ENCODE data around the gene LAMA5.
A peak's percentile ranks its signal among the peaks of the same experiment; 100 is the strongest.

Gene LAMA5

DNA sequence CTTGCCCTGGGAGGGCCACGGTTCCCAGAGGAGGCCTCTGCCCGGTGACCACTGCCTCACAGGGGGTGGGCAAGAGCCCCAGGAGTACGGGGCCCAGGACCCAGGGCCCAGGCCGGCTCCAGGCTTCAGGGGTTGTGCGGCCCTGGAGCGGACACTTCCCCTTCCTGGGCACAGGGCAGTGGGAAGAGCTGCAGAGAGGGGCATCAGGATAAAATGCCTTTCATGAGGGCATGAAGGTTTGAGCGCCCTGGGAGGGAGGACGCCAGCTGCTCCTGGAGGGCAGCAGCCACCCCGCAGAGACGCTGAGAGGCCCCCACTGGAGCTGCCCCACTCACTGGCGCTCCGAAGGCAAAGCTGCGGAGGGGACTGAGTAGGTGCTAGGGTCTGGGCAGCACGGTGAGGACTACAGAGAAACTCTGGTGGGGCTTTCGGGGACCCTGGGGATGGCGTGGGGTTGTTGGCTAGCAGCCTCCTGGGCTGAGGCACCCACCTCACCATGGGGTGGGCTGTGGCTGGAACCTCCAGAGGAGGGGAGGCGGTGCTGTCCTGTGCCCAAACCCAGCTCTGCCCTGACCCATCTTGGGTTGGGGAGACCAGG, 10.4 kb downstream of the LAMA5 start:
- DNase-seq: no peak

DNA sequence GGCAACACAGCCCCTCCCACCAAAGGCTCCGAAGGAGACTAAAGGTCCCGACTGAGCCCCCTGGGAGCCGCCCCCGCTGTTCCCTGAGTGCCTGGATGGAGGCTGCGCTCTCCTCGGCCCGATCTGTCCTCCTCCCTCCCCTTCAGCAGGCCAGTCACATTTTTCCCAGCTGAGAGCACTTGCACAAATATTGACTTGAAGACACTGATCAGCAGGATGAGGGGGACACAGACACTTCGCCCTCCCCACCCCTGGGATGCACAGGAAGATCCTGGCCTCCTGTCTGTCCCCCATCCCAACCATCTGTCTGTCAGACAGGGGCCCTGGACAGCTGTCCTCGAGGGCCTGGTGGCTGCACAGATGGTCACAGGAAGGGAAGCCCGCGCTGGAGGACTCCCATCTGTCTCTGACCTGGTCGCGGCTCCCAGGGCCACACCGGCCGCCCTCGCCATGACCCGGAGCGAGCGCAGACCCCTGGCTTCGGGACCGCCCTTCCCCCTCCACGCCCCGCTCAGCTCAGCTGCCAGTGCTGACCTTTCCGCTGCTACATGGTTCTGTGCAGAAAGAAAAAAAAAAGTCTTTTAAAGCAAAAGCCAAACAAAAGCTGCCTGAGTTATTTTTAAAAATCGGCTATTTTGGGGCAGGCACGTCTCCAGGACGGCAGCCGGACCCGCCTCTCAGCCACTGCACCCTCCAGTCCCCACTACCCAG, 11.1 kb downstream of the LAMA5 start:
- no peak for DNase-seq

DNA sequence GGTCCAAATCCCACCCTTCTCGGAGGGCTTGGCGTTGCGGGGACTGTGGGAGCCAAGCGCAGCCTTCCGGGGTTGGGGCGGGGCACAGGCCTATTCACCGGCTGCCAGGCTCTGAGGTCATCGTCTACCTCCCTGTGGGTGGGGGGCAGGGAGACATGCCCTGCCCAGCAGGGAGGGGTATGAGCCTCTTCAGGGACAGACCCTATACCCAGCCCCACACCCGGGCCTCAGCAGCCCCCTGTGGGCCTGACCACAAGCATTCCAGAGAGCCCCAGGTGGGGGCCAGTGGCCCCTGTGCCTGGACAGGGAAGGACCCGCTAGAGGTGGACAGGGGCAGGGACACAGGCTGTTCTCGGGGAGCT, 11.6 kb downstream of the LAMA5 start:
- peak; percentile 32 for DNase-seq

DNA sequence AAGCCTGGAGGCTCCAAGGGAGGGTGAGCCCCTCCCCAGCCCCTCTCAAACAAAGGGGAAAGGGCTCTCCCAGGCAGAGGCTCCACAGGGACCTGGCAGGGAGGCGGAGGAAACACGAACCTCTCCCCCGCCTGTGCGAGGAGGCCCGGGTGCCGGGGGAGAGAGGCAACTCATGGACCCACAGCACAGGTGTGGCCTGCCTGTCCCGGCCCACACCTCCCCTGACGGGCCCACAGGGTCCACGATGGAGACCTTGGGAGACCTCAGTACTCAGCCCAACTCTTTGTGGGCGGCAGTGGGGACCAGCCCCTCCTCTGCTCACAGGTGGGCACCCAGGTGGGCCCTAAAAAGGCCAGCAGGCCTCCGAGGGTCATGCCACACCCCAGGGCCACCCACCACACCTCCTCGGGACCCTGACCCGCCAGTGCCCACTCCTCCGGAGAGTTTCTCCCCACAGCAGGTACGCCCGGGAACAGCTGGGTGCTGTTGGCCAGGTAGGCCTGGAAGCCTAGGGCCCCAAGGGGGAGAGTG, 12.2 kb downstream of the LAMA5 start:
- DNase-seq: no peak

DNA sequence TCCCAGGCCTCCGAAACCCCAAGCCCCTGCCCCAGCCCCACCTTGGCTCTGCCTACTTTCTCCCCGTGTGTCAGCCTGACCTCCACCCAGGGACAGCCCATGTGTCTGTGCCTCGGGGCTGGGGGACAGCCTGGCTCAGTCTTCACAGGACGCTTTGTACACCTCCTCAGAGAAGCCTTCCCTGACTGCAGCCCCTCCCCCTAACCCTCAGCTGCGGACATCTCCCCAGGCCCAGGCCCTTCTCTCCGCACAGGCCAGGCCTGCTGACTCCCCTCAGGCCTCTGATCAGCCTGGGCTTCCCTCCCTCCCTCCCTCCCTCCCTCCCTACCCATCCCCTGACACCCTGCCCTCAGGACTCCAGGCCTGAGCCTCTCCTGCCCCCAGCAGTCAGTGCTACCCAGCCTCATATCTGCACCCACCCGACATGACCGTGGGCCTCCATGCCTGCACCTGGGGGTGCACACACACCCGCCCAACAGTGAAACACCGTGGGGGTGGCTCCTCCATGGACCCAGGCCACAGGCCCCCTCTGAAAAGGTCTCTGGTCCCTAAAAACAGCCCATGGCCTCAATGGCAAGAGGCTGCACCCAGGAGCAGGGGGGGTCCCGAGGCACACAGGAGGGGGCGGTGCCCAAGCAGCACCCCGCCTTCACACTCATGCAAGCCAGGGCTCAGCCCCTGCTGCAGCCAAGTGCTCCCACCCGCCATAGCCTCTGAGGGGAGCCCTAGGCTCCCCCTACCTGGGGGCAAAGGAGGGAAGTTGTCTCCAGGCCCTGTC, 12.9 kb downstream of the LAMA5 start:
- DNase-seq: no peak

DNA sequence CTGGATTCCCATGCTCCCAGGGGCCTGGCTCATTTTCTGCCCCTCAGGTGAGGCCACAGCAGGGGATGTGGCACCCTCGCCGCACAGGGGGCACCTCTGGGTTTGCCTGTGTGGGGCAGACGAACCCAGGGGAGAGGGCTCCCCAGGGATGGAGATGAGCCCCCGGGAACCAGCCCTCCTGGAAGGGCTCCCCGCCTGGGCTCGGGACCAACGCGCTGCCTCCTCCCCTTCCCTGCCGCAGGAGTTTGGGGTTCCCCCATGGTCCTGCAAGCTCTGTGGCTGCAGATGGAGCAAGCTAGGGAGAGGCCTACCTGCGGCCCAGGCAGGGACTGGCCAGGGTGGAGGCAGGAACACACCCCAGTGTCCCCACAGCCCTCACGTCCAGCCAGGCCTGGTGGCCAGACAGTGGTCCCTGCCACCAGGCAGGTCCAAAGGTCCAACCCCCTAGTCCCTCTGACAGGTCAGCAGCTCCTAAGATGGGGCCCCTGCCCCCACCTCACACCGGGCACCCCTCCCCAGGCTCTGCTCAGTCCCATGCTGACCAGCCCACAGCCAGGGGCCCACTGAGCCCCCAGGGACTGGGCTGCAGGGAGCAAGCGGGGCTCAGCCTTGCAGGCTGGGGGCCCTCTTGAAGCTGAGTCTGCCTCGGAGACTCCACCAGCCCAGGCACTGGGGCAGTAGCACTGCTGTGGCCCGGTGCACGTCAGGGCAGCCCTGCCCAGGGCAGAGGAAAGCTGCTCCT, 13.7 kb downstream of the LAMA5 start:
- DNase-seq: no peak

DNA sequence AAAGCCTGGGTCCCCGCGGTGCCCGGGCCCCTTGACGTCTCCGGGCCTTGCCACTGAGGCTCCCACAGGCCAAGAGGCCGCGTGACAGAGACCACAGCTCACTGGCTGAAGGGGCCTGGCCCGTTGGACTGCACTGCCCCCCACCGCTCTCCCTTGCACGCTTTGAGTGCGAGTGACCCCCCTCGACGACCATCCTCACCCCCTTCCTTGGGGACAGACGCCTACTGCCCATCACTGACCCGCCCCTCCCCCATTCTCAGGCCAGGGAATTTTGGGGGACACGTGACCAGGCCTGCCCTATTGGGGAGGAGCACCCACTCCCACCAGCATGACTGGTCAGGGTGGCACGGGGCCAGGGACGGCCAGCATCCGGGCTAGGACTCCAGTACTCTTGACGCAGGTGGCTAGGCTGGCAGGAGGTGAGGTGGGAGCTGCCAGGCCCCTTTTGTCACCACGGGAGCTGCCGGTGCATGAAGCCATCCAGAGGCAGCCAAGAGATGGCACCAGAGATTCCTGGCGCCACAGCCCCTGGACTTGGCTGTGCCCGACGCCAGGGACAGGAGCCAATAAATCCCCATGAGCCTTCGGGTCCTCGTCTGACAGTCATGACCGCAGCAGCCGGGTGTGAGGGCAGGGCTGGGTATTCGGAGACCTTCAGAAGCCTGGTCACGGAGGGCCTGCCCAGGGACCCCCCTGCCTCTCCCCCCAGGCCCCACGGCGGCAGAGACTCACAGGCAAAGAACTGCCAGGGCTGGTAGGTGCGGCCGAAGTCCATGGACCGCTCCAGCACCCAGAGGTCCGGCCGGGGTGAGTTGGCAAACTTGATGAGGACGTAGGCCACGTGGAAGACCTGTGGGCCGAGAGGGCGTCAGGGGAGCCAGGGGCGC, 14.5 kb downstream of the LAMA5 start:
- DNase-seq: no peak

DNA sequence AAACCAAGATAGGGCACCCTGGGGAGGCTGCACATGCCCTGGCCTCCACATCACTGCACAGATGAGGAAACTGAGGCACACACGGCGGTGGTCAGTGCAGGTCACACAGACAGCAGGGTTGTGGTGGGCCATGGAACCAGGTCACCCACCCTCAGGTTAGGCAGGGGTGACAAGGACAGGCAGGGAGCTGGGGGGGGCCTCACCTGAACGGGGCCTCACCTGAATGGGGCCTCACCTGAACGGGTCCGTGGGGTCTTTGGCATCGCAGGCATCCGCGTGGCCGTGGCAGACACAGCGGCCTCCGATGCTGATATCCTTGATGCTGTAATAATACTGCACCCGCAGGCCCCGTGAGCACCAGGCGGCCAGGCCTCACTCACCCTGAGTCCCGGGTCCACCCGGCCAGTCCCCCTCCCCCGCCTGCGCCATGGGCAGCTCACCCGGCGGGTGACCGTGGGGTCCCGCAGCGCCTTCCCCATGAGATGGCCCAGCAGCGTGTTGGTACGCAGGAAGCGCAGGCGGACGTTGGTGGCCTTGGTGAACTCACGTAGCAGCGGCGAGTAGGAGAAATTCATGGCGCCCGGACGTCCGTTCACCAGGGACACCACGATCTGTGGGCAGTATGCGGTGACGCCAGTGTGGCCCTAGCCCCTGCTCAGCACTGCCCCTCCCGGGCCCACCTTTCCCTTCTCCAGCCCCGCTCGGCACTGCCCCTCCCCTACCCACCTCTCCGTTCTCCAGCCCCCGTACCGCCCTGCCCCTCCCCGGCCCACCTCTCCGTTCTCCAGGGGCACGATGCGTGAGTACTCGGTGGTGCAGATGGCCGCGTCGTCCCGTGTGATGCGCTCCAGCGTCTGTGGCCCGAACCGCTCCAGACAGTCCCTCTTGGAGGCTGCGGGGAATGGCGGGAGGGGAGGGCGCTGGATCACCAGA, 15.4 kb downstream of the LAMA5 start:
- DNase-seq: no peak

DNA sequence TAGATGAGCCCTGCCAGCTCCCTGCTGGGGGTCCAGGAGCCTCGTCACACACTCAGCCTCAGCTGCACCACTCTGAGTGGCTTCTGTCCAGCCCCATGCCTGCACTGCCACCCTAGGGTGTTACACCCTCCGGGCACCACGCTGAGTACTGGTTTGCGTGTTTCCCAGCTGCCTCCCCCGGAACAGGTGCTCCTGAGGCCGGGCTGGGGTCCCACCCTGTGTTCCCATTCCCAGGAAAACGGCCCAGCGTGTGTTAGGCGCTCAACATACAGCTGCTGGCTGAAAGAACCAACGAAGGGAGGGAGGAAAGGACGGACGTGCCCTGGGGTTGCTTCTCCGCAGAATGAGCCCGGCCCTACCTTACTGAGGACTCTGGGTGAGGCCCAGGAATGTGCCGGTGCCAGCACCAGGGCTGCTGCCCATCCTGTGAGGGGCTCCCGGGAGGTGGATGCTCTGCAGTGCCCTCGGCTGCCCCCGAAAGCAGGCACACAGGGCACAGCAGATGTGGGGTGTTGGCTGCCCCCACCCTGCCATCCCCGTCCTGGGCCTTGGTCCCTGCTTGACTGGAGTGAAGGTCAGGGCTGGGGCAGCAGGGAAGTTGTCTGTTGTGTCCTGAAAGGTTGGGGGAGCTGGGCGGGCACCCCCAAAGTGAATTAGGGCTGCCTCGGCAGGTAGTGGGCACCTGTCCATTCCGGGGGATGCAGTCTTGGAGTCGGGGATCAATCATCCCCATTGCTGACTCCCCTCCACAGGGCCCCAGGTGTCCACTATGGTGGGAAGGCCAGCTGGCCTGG, 16.3 kb downstream of the LAMA5 start:
- DNase-seq: no peak

DNA sequence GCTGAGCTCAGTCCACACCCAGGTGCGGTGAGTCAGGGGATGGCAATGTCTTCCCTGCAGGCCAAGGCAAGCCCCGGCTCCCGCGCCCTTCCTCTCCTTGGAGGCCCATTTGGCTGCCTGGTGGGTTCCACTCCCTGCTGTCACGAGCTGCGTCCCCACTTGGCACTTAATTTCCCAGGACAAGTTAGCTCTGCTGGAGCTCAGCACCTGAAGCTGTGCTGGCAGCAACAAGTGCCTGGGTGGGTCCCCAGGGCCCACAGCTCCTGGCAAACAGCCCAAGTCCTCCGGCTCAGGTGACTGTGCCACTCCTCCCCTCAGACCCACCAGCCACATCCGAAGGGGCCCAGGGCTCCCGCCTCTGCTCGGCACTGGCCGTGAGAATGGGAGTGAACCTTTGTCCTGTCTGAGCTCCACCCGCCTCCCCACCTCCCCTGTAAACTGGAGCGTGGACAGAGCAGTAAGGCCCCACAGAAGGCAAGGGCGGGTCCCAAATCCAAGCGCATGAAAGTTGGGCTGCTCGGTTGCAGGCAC, 16.9 kb downstream of the LAMA5 start:
- DNase-seq: no peak

DNA sequence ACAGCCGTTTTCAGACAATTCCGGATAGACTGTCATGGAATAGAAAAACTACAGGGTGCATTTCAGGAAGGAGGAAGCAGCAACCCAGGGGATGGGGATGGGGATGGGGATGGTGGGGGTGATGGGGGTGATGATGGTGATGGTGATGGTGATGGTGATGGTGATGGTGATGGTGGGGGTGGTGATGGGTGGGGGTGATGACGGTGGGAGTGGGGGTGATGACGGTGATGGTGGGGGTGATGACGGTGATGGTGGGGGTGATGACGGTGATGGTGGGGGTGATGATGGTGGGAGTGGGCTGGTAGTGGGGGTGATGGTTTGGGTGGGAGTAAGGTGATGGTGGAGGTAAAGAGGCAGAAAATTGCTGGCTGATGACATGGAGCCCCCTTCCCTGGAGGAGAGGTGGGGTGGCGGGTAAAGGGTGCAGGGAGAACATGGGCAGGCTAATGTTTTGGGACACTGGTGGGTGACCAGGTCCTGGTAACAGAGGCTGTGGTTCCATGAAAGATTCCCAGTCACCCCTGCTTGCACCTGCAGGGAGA, 17.5 kb downstream of the LAMA5 start:
- no peak for DNase-seq

DNA sequence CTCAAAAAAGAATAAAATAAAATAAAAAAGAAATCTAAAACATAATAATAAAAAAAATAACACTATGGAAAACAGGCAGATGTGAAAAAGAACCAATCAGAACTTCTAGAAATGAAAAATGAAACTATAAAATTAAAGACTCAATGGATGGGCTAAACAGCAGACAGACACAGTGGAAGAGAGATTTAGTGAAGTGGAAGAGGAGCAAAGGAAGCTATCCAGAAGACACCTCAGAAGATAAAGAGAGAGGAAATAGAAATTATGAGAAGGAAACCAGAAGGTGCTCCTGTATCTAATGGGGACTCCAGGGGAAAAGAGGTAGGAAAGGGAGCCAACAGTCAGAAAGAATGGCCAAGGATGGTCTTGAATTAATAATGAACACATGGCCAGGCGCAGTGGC, 18.5 kb downstream of the LAMA5 start:
- no peak for DNase-seq

DNA sequence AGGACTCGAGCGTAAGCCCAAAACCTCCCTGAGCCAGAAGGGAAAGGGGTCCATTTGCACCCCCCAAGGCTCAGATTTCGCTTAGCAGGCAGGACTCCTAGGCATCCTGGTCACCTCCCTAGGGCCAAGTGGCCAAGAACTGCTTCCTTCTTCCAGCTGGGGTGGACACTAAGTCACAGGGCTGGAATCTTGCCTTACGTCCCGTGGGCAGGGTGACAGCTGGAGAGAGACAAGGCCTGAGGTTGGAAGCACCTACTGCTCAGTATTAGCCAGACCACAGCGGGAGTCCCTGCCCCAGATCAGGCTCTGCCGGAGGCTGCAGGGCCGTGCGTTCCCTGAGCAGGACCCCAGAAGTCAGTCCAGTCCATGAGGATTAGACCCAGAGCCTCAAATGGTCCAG, 19.7 kb downstream of the LAMA5 start:
- no peak for DNase-seq

DNA sequence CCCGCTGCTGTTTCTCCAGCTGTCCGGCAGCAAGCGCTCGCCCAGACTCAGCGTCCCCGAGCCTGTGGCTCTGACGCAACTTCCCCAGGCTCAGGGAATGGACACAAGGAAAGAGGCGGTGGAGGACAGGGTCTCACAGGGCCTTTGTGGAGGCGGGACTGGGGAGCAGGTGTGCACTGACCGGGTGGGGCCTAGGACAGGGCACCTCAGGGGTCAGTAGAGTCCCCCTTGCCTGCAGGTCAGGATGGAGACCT, 20.0 kb downstream of the LAMA5 start:
- DNase-seq: no peak

DNA sequence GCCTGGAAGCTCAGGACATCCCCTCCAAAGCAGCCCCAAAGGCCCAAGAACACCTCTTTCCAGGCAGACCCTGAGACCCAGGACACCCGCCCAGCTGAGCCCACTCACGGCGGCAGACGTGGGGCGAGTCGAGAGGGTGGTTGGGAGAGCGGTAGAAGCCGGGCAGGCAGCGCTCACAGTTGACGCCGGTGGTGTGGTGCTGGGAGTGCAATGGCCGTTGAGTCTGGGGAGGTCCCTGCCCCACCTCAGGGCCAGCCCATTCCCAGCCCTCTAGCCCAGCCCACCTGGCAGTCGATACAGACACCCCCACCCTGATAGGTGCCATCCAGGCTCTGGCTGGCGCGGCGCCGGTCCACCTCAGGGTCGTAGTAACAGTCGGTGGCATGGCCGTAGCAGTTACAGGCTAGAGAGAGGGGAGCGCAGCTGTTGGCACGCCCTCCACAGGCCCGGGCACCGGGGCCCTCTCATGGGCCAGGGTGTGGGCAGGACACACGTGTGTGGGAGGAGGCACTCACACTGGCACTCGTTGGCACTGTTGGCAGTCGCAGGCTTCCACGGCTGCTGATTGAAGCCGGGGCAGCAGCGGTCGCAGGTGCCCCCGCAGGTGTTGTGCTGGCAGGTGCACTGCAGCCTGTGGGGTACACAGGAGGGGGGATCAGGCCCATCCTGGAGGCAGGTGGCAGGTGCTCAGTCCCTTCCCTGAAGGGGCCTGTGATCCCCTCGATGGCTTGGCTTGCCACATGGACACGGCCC, 20.5 kb downstream of the LAMA5 start:
- no peak for DNase-seq

DNA sequence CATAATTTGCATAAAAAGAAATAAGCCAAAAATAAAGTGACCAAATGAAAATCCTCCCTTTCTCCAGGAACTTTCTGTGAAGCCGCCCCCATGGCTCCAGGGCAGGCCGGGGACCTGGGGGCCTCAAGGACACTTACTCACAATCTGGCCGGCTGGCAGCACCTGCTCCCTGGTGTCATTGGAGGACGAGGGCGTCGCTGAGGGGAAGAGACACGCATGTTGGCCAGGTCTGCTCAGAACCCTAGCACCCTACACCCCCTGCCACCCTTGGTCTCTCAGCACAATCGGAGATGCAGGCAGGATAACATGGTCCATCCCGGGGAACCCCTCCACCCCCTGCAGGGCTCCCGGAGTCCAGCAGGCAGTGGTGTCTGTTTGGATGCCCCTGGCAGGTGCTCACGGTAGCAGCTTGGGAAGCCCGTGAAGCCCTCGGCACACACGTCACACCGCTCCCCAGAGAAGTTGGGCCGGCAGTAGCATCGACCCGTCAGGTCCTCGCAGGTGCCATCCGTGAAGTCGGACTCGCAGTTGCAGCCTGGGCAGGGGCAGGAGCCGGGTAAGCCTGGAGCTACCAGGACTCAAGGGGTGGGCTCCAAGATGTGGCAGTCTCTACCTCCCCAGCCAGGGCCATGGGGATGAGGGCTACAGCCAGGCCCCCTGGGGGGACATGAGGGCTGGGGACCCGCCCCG, 21.3 kb downstream of the LAMA5 start:
- no peak for DNase-seq

DNA sequence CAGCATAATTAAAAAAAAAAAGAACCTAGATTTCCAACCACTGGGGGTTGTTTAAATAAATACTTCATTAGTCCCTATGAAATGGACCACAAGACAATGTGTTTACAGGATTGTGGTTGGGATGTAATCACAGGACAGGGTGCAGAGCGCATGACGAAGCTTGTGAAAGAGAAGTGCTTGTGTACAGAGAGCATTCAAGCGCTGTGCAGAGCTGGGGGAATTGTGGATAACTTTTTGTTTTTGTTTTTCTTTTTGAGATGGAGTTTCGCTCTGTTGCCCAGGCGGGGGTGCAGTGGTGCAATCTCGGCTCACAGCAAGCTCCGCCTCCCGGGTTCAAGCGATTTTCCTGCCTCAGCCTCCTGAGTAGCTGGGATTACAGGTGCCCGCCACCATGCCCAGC, 22.3 kb downstream of the LAMA5 start:
- no peak for DNase-seq

DNA sequence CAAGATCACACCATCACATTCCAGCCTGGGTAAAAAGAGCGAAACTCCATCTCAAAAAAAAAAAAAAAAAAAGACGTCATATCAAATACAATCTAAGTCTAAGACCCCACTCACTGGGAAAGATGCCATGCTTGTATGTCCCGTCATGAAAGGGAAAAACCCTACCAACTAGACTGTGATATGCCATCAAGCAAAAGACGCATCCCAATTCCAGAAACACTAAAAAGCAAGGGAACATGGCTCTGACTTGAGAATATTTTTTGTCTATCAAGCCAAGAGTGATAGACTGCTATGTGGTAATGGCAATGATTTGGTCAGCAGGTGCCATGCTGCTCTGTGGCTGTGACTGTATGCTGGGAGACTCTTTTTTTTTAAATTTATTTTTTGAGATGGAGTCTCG, 23.0 kb downstream of the LAMA5 start:
- DNase-seq: no peak

DNA sequence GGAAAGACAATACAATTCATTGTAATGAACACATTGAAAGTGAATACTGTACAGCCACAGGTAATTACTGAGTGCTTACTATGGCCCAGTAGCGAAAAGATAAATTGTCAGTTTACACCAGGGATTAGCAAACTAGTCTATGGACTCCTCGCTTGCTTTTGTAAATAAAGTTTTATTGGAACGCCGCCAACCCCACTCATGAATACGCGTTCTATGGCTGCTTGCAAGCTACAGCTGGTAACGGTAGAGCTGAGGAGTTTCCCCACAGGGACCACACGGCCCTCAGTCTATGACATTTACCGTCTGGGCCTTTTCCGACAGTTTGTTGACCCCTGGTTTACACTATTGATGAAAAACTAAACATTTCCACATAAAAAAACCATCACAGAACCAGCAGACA, 24.2 kb downstream of the LAMA5 start:
- DNase-seq: no peak
